ENCODE data around the gene PYY. TPM values are rescaled to one million over a fixed set of nuclear protein-coding genes. Genes with fewer than 3 reads are reported as not detected.
"Not testable (repeated sequence)": the region's sequence is repeated elsewhere in the genome, so short reads cannot be mapped to it uniquely, and the experiment has no call there.

PYY gene
- total RNA-seq, 1 donor, result not detected

DNA sequence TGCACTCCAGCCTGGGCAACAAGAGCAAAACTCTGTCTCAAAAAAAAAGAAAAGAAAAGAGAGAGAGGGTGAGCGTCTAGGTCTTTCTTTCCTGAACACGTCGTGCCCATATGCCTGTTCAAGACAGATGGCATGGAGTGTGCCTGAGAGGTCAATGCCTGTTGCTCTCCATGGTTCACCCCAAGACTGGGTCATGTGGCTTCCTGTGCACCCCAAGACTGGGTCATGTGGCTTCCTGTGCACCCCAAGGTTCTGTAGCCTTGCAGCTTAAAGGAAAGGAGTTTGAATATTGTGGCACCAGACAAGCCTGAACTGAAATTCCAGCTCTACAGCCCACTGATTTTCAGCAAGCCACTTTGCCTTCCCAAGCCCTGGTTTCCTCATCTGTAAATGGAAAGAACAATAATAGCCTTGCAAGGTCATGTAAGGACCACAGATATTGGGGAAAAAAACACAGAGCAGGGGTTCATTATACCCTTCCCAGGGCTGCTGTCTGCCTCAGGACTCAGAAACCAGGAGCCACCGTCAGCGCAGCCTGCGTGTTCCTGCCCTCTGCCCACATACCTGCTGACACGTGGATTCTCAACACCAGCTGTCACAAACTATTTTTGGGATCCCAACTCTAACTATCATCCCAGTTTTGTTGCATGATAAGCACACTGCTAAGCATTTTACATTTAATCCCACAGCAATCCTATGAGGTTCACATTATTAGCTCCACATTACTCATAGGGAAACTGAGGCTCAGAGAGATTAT, 32.7 kb upstream of the PYY start:
- peaks cover 42% of the 10 kb centered on the region for H3K27me3 ChIP-seq (ENCODE audit: insufficient read depth, low read length)
- H3K9me3 ChIP-seq (ENCODE audit: low read depth, low read length), result no peaks in the 10 kb centered on the region

DNA sequence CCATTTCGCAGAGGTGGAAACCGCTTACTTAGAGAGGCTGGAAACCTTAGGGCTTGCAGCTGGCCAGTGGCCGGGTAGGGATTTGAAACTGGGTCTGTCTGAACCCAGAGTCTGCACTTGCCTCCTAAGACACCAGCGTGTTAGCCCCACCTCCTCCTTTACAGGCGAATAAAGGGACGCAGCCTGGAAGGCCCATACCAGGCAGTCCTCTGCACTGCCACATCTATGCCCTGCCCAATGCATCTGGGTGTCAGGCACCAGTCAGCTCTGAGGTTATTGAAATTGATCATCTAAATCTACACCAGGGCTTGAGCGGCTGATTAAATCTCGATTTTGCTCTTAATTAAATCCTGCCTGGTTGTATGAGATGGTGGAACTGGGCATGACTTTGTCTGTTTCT, 30.8 kb upstream of the PYY start:
- Histone ChIP-seq H3K4me3 (ENCODE audit: low read length) (no peak overlapping the region), H3K27me3 (ENCODE audit: insufficient read depth, low read length) (peaks cover 42% of the 10 kb centered on the region), H3K9me3 (ENCODE audit: low read depth, low read length) (no peaks in the 10 kb centered on the region), H3K4me1 (ENCODE audit: insufficient read depth, low read length) (peaks cover 8% of the 10 kb centered on the region)

More for the DNA sequence above, 32.7 kb upstream of the PYY start:
- Histone ChIP-seq H3K4me3 (ENCODE audit: low read length) (no peak overlapping the region), H3K4me1 (ENCODE audit: insufficient read depth, low read length) (peaks cover 8% of the 10 kb centered on the region)

- Histone ChIP-seq H3K27me3 (ENCODE audit: insufficient read depth, low read length) (peaks cover 42% of the 10 kb centered on the region), H3K9me3 (ENCODE audit: low read depth, low read length) (no peaks in the 10 kb centered on the region), H3K4me3 (ENCODE audit: low read length) (no peak overlapping the region)
Observed at GRCh38 chr17:43983515-43984411, 30.0 kb upstream of the PYY start.

GRCh38 chr17:43983196-43983514, 29.4 kb upstream of the PYY start:
- no peaks in the 10 kb centered on the region for H3K9me3 ChIP-seq (ENCODE audit: low read depth, low read length)
- H3K4me1 ChIP-seq (ENCODE audit: insufficient read depth, low read length), result peaks cover 8% of the 10 kb centered on the region
- H3K27me3 ChIP-seq (ENCODE audit: insufficient read depth, low read length), result peaks cover 42% of the 10 kb centered on the region
- no peak overlapping the region for H3K4me3 ChIP-seq (ENCODE audit: low read length)

More at GRCh38 chr17:43983515-43984411, 30.0 kb upstream of the PYY start:
- H3K4me1 ChIP-seq (ENCODE audit: insufficient read depth, low read length), result peaks cover 8% of the 10 kb centered on the region

DNA sequence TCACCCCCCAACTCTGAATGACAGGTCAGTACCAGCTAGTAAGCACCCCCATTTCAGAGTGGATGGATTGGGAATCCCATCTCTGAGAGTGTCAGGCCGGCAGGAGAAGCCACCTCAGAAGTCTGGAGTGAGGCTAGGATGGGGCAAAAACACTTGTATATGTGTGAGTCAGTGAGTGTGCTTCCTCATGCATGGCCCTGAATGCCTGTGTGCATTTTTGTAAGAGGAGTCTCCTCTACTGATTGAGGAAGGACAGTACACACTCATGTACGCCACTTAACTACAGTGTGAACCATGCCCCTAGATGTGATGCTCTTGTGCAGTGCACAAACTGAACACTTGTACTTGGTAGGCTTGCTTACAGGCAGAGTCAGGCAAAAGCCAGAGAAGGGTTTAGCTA, 28.4 kb upstream of the PYY start:
- Histone ChIP-seq H3K9me3 (ENCODE audit: low read depth, low read length) (no peaks in the 10 kb centered on the region), H3K4me1 (ENCODE audit: insufficient read depth, low read length) (peaks cover 8% of the 10 kb centered on the region), H3K4me3 (ENCODE audit: low read length) (no peak overlapping the region), H3K27me3 (ENCODE audit: insufficient read depth, low read length) (peaks cover 42% of the 10 kb centered on the region)

DNA sequence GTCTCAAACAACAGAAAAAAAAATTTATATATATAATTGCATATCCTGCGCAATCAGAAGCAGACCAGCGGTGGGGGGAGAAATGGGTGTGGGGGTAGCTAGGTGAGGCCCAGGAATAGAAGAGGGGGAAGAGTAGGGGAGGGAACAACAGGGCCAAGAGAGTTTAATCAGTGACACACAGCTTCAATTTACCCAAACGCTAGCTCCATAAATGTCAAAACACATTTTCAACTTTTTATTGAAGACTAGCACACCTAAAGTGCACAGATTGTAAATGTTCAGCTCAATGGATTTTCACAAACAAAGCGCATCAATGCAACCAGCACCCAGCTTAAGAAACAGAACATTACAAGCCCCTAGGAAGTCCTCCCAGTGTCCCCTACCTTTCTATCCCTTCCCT, 25.9 kb upstream of the PYY start:
- H3K4me1 ChIP-seq (ENCODE audit: insufficient read depth, low read length), result peaks cover 8% of the 10 kb centered on the region
- H3K27me3 ChIP-seq (ENCODE audit: insufficient read depth, low read length), result peaks cover 30% of the 10 kb centered on the region
- H3K4me3 ChIP-seq (ENCODE audit: low read length), result no peak overlapping the region
- no peaks in the 10 kb centered on the region for H3K9me3 ChIP-seq (ENCODE audit: low read depth, low read length)

DNA sequence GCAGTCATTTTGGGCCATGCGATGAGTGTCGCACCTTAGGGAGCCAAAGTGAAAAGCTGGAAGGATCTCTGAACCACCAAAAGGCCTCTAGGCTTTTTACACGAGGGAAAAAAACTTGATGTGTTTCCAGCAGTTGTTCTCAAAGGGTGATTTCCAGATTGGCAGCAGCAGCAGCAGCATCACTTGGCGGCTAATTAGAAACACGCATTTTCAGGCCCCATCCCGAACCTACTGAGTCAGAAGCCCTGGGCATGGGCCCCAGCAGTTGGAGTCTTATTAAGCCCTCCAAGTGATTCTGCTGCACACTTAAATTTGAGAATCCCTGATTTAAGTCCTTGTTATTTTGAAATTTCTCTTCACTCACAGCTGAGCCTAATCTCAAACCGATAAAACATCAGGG, 25.3 kb upstream of the PYY start:
- Histone ChIP-seq H3K9me3 (ENCODE audit: low read depth, low read length) (no peaks in the 10 kb centered on the region), H3K4me3 (ENCODE audit: low read length) (no peak overlapping the region), H3K27me3 (ENCODE audit: insufficient read depth, low read length) (peaks cover 24% of the 10 kb centered on the region), H3K4me1 (ENCODE audit: insufficient read depth, low read length) (peaks cover 7% of the 10 kb centered on the region)

GRCh38 chr17:43978078-43978477, 24.3 kb upstream of the PYY start:
- Histone ChIP-seq H3K27me3 (ENCODE audit: insufficient read depth, low read length) (peaks cover 15% of the 10 kb centered on the region), H3K4me3 (ENCODE audit: low read length) (no peak overlapping the region), H3K9me3 (ENCODE audit: low read depth, low read length) (no peaks in the 10 kb centered on the region), H3K4me1 (ENCODE audit: insufficient read depth, low read length) (no peaks in the 10 kb centered on the region)

DNA sequence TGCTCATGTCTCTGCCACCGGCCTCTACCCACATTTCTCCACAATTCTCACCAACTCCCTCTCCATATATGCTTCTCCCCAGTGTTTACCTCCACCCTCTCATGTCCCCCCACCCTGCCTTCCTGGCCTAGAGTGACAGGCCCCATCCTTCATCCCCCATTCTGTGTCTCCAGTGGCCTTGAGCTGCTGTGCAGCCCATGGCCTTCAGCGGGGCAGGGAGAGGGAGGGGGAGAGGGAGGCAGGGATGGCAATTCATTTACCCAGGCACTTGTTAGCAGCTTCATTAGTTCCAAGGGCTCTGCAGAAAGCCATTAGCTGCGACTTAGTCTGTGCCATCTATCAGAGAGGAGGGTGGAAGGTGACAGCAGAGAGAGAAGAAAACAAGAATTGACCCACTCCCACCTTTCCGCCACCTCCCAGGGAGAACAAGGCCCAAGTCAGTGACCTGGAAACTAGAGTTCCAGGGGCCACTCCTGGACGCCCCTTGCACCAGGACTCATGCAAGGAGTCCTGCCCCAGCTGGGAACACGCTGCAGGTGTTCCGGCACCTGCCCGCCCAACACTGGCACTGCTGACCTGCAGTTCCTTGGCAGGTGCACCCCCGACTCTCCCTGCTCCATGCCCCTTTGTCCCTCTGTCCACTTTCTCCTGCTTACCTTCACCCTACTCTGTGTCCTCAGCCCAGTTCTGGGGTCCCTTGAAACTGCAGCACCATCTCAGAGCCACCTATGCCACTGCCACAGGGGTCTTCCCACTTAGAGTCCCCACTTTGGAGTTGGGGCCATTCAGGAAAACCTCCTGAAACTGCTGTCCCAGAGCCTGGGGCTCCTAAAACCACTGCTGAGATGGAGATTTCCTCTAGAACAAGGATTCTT, 23.5 kb upstream of the PYY start:
- H3K27me3 ChIP-seq (ENCODE audit: insufficient read depth, low read length), result peaks cover 6% of the 10 kb centered on the region

GRCh38 chr17:43975898-43976297, 22.2 kb upstream of the PYY start:
- no peak overlapping the region for H3K4me3 ChIP-seq (ENCODE audit: low read length)
- H3K9me3 ChIP-seq (ENCODE audit: low read depth, low read length), result no peaks in the 10 kb centered on the region
- H3K27me3 ChIP-seq (ENCODE audit: insufficient read depth, low read length), result no peaks in the 10 kb centered on the region
- H3K4me1 ChIP-seq (ENCODE audit: insufficient read depth, low read length), result no peaks in the 10 kb centered on the region

More for the DNA sequence above, 23.5 kb upstream of the PYY start:
- no peaks in the 10 kb centered on the region for H3K4me1 ChIP-seq (ENCODE audit: insufficient read depth, low read length)
- no peak overlapping the region for H3K4me3 ChIP-seq (ENCODE audit: low read length)
- no peaks in the 10 kb centered on the region for H3K9me3 ChIP-seq (ENCODE audit: low read depth, low read length)

DNA sequence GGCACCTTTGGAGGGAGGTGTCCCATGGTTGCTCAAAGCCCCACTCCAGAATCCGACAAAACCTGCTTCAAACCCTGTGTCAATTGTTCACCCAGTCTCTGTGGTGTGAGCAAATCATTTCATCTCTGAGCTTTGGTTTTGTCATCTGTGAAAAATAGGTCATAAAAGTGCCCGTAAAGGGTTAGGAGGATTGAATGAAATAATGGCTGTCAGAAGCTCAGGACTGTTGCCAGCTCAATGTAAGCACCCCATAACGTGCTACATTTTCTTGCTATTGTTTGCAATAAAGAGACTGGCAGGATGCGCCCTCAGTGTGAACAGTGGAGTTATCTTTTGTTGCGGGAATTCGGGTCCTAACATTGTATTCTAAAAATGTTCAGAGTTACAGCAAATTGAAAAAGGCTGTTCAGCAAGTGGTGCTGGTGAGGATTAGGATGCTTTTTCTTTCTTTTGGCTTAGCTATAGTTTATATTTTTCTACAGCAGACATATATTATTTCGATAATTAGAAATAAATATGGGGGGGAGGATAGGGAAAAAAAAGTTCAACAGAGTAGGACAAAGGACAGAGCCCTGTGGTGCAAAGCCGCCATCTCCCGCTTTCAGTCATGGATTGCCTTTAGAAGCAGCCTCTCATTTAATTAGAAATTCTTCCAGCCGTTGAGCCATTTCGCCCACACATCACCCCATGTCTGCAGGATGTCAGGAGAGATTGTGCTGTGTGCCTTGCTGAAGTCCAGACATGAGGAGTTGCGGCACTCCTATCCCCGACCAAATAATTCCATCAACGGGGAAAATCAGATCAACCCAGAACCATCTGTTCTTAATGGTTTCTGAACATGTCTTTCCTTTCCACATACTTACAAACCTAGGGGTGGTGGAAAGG, 20.9 kb upstream of the PYY start:
- H3K4me3 ChIP-seq (ENCODE audit: low read length), result no peak overlapping the region
- no peaks in the 10 kb centered on the region for H3K4me1 ChIP-seq (ENCODE audit: insufficient read depth, low read length)
- no peaks in the 10 kb centered on the region for H3K9me3 ChIP-seq (ENCODE audit: low read depth, low read length)
- no peaks in the 10 kb centered on the region for H3K27me3 ChIP-seq (ENCODE audit: insufficient read depth, low read length)

GRCh38 chr17:43972444-43973212, 18.9 kb upstream of the PYY start:
- H3K4me3 ChIP-seq (ENCODE audit: low read length); H3K4me1 ChIP-seq (ENCODE audit: insufficient read depth, low read length); H3K9me3 ChIP-seq (ENCODE audit: low read depth, low read length); H3K27me3 ChIP-seq (ENCODE audit: insufficient read depth, low read length): not testable (repeated sequence)

- not testable (repeated sequence) for H3K9me3 ChIP-seq (ENCODE audit: low read depth, low read length); H3K27me3 ChIP-seq (ENCODE audit: insufficient read depth, low read length); H3K4me3 ChIP-seq (ENCODE audit: low read length); H3K4me1 ChIP-seq (ENCODE audit: insufficient read depth, low read length)
Observed at GRCh38 chr17:43971436-43971835, 17.7 kb upstream of the PYY start.
